ENCODE measurements around the gene LMNTD2. TPM values are rescaled to one million over a fixed set of nuclear protein-coding genes. Genes with fewer than 3 reads are reported as not detected.
A peak's percentile ranks its signal among the peaks of the same experiment; 100 is the strongest.

The LMNTD2 gene
- total and polyA plus RNA-seq, 2 experiments from 2014 or later, result 18.4 to 21.1 TPM

- Histone ChIP-seq H3K36me3 (peaks cover 5% of the 10 kb centered on the region), H3K4me1 (ENCODE audit: low read depth) (peaks cover 25% of the 10 kb centered on the region), H3K27ac (peak overlapping the region; percentile 77), H3K9me3 (ENCODE audit: low read depth) (no peaks in the 10 kb centered on the region), H3K27me3 (no peaks in the 10 kb centered on the region), H3K4me3 (peak overlapping the region; percentile 95)
- peak; percentile 94 to 97 for DNase-seq (ENCODE audit: low read depth in 1 of 2, low spot score in 1 of 2)
- no peak for TF ChIP-seq CTCF (IDR thresholded peaks at IDR 0.05; ENCODE audit: low read depth, low read length)
These were observed 8.0 kb upstream of the LMNTD2 start for GRCh38 chr11:568306-569157.

GRCh38 chr11:567629-568292 lies 7.2 kb upstream of the LMNTD2 start:
- H3K4me1 ChIP-seq (ENCODE audit: low read depth), result peaks cover 21% of the 10 kb centered on the region
- no peak for DNase-seq (ENCODE audit: low read depth in 1 of 2, low spot score in 1 of 2)
- H3K27ac ChIP-seq, result peak overlapping the region; percentile 76
- H3K36me3 ChIP-seq, result peaks cover 5% of the 10 kb centered on the region
- no peak for TF ChIP-seq CTCF (IDR thresholded peaks at IDR 0.05; ENCODE audit: low read depth, low read length)
- no peaks in the 10 kb centered on the region for H3K27me3 ChIP-seq
- no peaks in the 10 kb centered on the region for H3K9me3 ChIP-seq (ENCODE audit: low read depth)
- peak overlapping the region; percentile 95 for H3K4me3 ChIP-seq

- TF ChIP-seq CTCF (IDR thresholded peaks at IDR 0.05; ENCODE audit: low read depth, low read length), result no peak
These were observed 6.6 kb upstream of the LMNTD2 start for GRCh38 chr11:567011-567628.

GRCh38 chr11:565921-566509 lies 5.5 kb upstream of the LMNTD2 start:
- DNase-seq (ENCODE audit: low read depth in 1 of 2, low spot score in 1 of 2), result no peak
- H3K27me3 ChIP-seq, result no peaks in the 10 kb centered on the region
- no peak overlapping the region for H3K4me3 ChIP-seq
- H3K9me3 ChIP-seq (ENCODE audit: low read depth), result no peaks in the 10 kb centered on the region
- H3K27ac ChIP-seq, result peak overlapping the region; percentile 76
- no peak for TF ChIP-seq CTCF (IDR thresholded peaks at IDR 0.05; ENCODE audit: low read depth, low read length)
- H3K4me1 ChIP-seq (ENCODE audit: low read depth), result peaks cover 21% of the 10 kb centered on the region
- peaks cover 5% of the 10 kb centered on the region for H3K36me3 ChIP-seq

More at GRCh38 chr11:567011-567628, 6.6 kb upstream of the LMNTD2 start:
- no peaks in the 10 kb centered on the region for H3K9me3 ChIP-seq (ENCODE audit: low read depth)
- H3K36me3 ChIP-seq, result peaks cover 5% of the 10 kb centered on the region
- H3K4me1 ChIP-seq (ENCODE audit: low read depth), result peaks cover 21% of the 10 kb centered on the region
- H3K27me3 ChIP-seq, result no peaks in the 10 kb centered on the region
- no peak for DNase-seq (ENCODE audit: low read depth in 1 of 2, low spot score in 1 of 2)
- no peak overlapping the region for H3K27ac ChIP-seq
- peak overlapping the region; percentile 95 for H3K4me3 ChIP-seq

GRCh38 chr11:563812-564578 lies 3.5 kb upstream of the LMNTD2 start:
- no peak for DNase-seq (ENCODE audit: low read depth in 1 of 2, low spot score in 1 of 2)
- H3K36me3 ChIP-seq, result peaks cover 5% of the 10 kb centered on the region
- no peaks in the 10 kb centered on the region for H3K9me3 ChIP-seq (ENCODE audit: low read depth)
- no peak overlapping the region for H3K4me3 ChIP-seq
- TF ChIP-seq CTCF (IDR thresholded peaks at IDR 0.05; ENCODE audit: low read depth, low read length), result no peak
- H3K27me3 ChIP-seq, result no peaks in the 10 kb centered on the region
- peaks cover 18% of the 10 kb centered on the region for H3K4me1 ChIP-seq (ENCODE audit: low read depth)
- H3K27ac ChIP-seq, result no peak overlapping the region

Measured in cardiac muscle cell (in vitro differentiated cells and primary cell).